HG02642 (cell line): ENCODE measurements around the gene OR4D10.

ENCODE experiments used
- ATAC-seq: cut with Tn5 transposase; IDR thresholded peaks from one replicate; pipeline ENCODE4 v1.9.1; 2021; ENCODE audit warnings: mild to moderate bottlenecking; ENCODE audit not compliant: unreplicated experiment, poor library complexity

OR4D10 gene

DNA sequence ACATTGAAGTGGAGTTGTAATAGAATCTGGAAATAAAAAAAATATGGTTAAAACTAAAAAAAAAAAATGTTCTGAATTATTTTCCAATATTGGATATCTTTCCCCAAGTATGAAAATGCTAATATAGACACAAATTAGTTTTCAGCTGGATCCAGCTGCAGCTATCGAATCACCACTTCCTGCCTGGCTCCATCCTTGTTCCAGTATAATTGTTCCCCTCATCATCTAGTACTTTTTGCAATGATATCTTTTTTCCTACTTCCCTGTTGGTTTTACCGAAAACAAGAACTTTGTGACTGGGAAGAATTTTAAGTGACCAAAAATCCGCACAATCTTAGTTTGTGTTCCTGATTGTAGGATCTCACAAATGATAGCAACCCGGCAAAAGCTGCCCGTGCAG, 47.6 kb downstream of the OR4D10 start:
- no peak for ATAC-seq

DNA sequence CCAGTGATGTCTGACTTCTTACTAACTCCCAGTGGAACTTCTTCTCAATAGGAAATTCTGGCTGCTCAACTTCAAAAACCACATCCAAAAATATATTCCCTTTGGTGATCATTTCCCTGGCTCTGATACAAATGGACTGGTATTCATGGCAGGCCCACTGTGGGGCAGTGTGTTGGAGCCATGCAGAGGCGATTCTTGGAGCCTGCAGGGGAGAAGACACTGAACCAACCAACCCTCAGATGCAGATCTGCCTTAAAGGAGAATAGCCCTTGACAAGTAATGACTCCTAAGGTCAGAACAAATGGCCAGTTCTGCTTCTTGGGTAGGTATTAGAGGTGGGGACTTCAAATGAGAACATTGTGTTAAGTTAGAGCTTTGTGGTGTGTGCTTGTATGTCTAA, 50.4 kb downstream of the OR4D10 start:
- ATAC-seq: no peak

DNA sequence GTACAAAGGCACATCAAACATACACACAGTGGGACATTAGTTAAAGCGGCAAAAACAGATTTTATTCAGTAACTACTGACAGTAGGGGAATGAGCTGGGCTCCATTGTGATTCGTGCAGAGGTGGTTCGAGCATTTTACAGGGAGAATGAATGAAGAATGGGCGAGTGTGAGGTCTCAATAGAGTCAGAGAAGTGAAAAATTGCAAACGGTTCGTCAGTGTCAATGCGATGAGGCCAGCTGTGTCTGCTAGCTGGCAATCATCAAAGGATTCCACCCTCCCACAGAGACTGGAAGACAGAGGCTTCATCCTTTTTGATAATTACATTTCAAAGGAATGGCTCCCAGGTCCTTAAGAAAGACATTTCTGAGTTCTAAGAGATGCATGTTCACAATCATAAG, 55.6 kb downstream of the OR4D10 start:
- ATAC-seq: no peak
